GM12892 (cell line): Measurements from ENCODE around the gene TNNT2.

Source experiments
- DNase-seq: peaks from one replicate; pipeline ENCODE4 v3.0.0; 2011; ENCODE audit not compliant: insufficient read length
- FAIRE-seq: peaks from 2 replicates; lab custom pipeline; 2011; peaks lifted over from hg19 to GRCh38; lab: Jason Lieb, UNC
- POLR2A ChIP-seq: IDR thresholded peaks from 2 replicates; pipeline ENCODE4 v1.6.1; 2011; ENCODE audit warnings: low read depth, low read length, control low read depth
- POLR2AphosphoS5 ChIP-seq: IDR thresholded peaks from 2 replicates; pipeline ENCODE4 v1.6.1; 2011; ENCODE audit warnings: low read depth, low read length, control low read depth
- TAF1 ChIP-seq: IDR thresholded peaks from 2 replicates; pipeline ENCODE4 v1.6.1; 2011; ENCODE audit warnings: low read depth, mild to moderate bottlenecking, control low read depth, low read length, borderline replicate concordance

The TNNT2 gene

DNA sequence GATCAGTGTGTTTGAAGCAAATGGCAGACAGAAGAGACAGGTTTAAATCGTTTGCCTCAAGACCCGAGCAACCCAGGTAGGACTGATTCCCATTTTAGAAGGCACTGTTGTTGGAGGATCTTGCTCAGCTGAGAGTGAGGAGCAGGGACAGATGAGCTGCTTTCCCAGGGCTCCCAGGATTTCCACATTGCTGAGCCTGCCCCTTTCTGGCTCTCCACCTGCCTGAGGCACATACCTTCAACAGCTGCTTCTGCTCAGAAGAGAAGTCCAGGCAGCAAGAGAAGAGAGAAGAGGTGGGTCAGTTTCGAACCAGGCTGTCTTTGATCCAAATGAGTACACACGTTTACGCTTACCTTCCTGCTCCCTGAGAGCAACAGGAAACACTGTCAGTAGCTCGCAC, 5.7 kb downstream of the TNNT2 start:
- FAIRE-seq (no peak), DNase-seq (no peak)
- no peak for TF ChIP-seq TAF1

GRCh38 chr1:201371276-201371675, 6.2 kb downstream of the TNNT2 start:
- DNase-seq (no peak), FAIRE-seq (no peak)
- TF ChIP-seq TAF1 (no peak), POLR2AphosphoS5 (no peak), POLR2A (no peak)

DNA sequence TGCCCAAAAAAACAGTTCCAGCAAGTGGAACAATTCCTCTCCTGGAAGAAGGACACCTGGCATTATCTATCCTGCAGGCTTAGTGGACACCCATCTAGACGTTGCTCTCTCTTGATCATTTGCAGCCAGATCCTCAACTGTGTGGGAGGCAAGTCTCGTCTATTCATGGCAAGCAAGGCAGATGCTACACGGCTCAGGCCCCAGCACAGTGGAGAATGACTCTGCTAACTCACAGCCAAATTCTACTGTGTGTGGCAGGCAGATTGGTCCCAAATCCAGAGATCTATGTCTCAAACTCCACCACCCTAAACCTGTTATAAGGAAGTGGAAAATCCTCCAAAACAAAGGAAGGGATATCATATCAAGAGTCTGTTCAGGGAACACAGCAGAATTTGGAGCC, 7.0 kb downstream of the TNNT2 start:
- TF ChIP-seq POLR2AphosphoS5 (no peak), TAF1 (no peak), POLR2A (no peak)
- DNase-seq: no peak
- no peak for FAIRE-seq

DNA sequence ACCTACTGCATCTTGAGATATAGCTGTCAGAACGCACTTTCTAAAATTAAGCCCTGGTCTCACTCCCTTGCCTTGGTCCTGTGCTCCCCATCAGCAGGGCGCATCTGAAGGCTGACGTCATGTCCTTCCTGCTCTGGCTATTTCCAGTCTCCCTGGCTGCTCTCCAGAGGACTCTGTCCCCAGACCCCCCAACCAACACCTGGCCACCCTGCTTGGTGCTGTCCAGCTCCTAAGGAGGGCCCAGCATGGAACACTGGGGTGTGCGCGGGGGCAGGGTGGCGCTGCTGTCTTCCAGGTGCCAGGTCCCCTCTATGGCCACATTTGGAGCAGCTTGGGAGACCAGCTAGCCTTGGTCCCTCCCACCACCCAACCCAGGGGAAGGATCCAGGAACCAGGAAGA, 8.3 kb downstream of the TNNT2 start:
- FAIRE-seq (no peak), DNase-seq (no peak)
- no peak for TF ChIP-seq POLR2AphosphoS5
- no peak for TF ChIP-seq TAF1
- TF ChIP-seq POLR2A: no peak

- DNase-seq (no peak), FAIRE-seq (no peak)
- TF ChIP-seq TAF1: no peak
- TF ChIP-seq POLR2A: no peak
- TF ChIP-seq POLR2AphosphoS5: no peak
Measured at GRCh38 chr1:201366696-201367095, 10.8 kb downstream of the TNNT2 start.

DNA sequence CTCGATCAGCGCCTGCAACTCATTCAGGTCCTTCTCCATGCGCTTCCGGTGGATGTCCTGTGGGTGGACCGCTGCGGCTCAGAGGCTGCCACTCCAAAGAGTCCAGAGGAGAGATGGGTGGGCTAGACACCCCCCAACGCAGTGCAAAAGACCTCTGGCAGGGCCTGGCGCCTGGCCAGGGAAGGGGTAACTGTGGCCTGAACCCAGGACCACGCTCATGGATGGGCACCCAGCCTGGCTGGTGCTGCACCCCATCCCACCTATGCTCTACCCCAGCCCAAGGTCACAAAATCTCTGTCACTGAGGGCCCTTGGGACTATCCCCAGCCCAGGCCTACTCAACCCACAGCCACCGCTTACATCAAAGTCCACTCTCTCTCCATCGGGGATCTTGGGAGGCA, 12.2 kb downstream of the TNNT2 start:
- DNase-seq (no peak), FAIRE-seq (no peak)
- no peak for TF ChIP-seq TAF1
- no peak for TF ChIP-seq POLR2A
- no peak for TF ChIP-seq POLR2AphosphoS5

GRCh38 chr1:201364808-201365105, 12.7 kb downstream of the TNNT2 start:
- TF ChIP-seq TAF1: no peak
- no peak for TF ChIP-seq POLR2AphosphoS5
- no peak for TF ChIP-seq POLR2A
- DNase-seq (no peak), FAIRE-seq (no peak)

- DNase-seq (no peak), FAIRE-seq (no peak)
- TF ChIP-seq TAF1 (no peak), POLR2A (no peak), POLR2AphosphoS5 (no peak)
Measured at GRCh38 chr1:201363467-201363866, 14.0 kb downstream of the TNNT2 start.

GRCh38 chr1:201362906-201363305, 14.6 kb downstream of the TNNT2 start:
- DNase-seq: no peak
- TF ChIP-seq POLR2AphosphoS5 (no peak), TAF1 (no peak), POLR2A (no peak)
- FAIRE-seq: no peak

DNA sequence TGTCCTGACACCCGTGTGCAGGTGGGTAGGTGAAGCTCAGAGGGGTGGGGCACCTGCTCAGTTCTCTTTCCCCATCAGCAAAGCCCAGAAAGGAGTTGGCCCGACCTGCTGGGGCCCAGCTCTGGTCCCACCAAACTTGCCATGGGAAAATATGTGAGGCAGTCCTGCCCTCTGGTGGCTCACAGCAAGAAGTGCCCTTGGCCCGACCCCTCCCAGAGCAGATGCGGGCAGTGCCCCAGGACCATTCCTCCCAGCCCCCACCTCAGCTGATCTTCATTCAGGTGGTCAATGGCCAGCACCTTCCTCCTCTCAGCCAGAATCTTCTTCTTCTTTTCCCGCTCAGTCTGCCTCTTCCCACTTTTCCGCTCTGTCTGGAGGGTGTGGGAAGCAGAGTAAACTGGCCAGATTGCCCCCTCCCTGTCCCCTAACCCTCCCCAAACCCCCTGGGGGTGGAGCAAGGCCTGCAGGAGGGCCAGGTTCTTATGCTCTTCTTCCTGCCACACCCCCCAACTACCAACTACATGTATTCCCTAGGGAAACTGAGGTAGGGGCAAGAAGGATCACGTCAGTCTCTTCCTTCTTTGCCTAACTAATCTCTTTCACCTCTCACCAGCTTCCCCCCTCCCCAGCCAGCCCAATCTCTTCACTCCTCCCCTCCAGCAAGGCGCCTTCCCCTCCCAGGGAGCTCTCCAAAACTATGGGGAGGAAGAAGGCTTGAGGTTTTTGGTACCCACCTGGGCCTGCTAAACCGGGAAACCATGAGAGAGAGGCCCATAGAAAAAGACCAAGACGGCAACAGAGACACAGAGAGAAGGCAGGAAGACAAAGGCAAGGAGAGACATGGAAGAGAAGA, 15.6 kb downstream of the TNNT2 start:
- DNase-seq (peak; percentile 83), FAIRE-seq (peak; percentile 70)
- no peak for TF ChIP-seq POLR2A
- no peak for TF ChIP-seq POLR2AphosphoS5
- no peak for TF ChIP-seq TAF1

GRCh38 chr1:201360901-201361651, 16.4 kb downstream of the TNNT2 start:
- FAIRE-seq (no peak), DNase-seq (no peak)
- TF ChIP-seq POLR2A (no peak), TAF1 (no peak)

GRCh38 chr1:201360486-201360885, 17.0 kb downstream of the TNNT2 start:
- no peak for TF ChIP-seq POLR2AphosphoS5
- FAIRE-seq (no peak), DNase-seq (no peak)

DNA sequence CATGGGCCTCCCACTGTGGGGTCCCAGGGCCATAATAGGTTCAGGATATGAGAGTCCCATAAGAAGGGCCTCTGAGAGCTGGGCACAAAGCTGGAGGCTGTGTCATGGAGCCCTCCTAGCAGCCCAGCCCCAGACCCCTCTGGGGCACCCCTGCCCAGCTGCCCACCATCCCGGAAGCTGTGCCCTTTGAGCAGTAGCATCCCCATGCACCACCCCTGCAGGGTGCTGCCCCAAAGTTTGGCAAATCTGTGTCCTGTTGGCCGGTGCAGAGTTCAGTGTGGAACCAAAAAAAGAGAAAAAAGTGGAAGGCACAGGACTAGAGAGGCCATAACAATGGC, 17.6 kb downstream of the TNNT2 start:
- no peak for FAIRE-seq
- TF ChIP-seq POLR2AphosphoS5 (no peak), TAF1 (no peak), POLR2A (no peak)
- no peak for DNase-seq
